Activated B cell treated with CpG ODN at 0.5 μM for 24 hours (primary cell): ENCODE data around the gene IDI2. TPM values are rescaled to one million over a fixed set of nuclear protein-coding genes. Genes with fewer than 3 reads are reported as not detected.
"Not testable (repeated sequence)": the region's sequence is repeated elsewhere in the genome, so short reads cannot be mapped to it uniquely, and the experiment has no call there.

ENCODE experiments used
- ATAC-seq: fragments of 200-7000 bp; cut with Tn5 transposase; one replicate; pipeline ENCODE4 v1.10.0; 2021; ENCODE audit warnings: low read depth, mild to moderate bottlenecking, moderate library complexity
- CTCF ChIA-PET: fragments of 350-600 bp; sonication (Branson Sonifier 250); formaldehyde crosslinking; loops from one replicate; lab custom pipeline; 2021; ENCODE audit warnings: antibody characterized with exemption; lab: Charles Lee
- POLR2A ChIA-PET: fragments of 350-600 bp; sonication (Branson Sonifier 250); formaldehyde crosslinking; loops from one replicate; lab custom pipeline; 2021; ENCODE audit warnings: antibody characterized with exemption; lab: Charles Lee
- DNase-seq: peaks from one replicate; pipeline ENCODE4 v3.0.0; 2022
- H3K27ac Mint-ChIP-seq: one replicate; pipeline ENCODE4 v1.8.0; 2020; ENCODE audit warnings: mixed read lengths
- H3K27me3 Mint-ChIP-seq: one replicate; pipeline ENCODE4 v1.8.0; 2021; ENCODE audit warnings: mixed read lengths
- H3K36me3 Mint-ChIP-seq: one replicate; pipeline ENCODE4 v1.8.0; 2021; ENCODE audit warnings: low read depth, mixed read lengths
- H3K4me1 Mint-ChIP-seq: one replicate; pipeline ENCODE4 v1.8.0; 2021; ENCODE audit warnings: mixed read lengths
- H3K4me3 Mint-ChIP-seq: one replicate; pipeline ENCODE4 v1.8.0; 2020; ENCODE audit warnings: mild to moderate bottlenecking, mixed read lengths
- H3K9me3 Mint-ChIP-seq: one replicate; pipeline ENCODE4 v1.8.0; 2020; ENCODE audit warnings: mixed read lengths
- CTCF ChIP-seq: fragments of 200-600 bp; IDR thresholded peaks from one replicate; pipeline ENCODE4 v1.8.0; 2022; ENCODE audit warnings: antibody characterized with exemption, mild to moderate bottlenecking
- intact Hi-C: fragments of 100-400 bp; cut with micrococcal nuclease; formaldehyde crosslinking; loops from one replicate; pipeline ENCODE4 v1.15.1; 2024
- total RNA-seq: library from RNA; stranded (reverse); gene quantifications from 2 replicates; pipeline ENCODE4 v1.2.3, GENCODE V29; 2022

Gene IDI2
- total RNA-seq, 1 donor from 2014 or later: not detected

- CTCF ChIA-PET: no interaction called here
- no peak for TF ChIP-seq CTCF
- H3K4me3 Mint-ChIP-seq: no peak overlapping the region
- POLR2A ChIA-PET: interaction anchor here (1.0 kb wide), 1 partner anchor 29 kb away, joined by 3 read pairs; the partner anchor contains the start of gene IDI1
- no peaks in the 10 kb centered on the region for H3K4me1 Mint-ChIP-seq
- no peaks in the 10 kb centered on the region for H3K9me3 Mint-ChIP-seq
- H3K36me3 Mint-ChIP-seq: peaks cover 52% of the 10 kb centered on the region
- intact Hi-C loops: no loop called here
- no peak overlapping the region for H3K27ac Mint-ChIP-seq
- ATAC-seq (no peak), DNase-seq (no peak)
- H3K27me3 Mint-ChIP-seq: no peaks in the 10 kb centered on the region
Measured at GRCh38 chr10:1020460-1020859, 5.2 kb downstream of the IDI2 start.

- TF ChIP-seq CTCF: no peak
- no peaks in the 10 kb centered on the region for H3K27me3 Mint-ChIP-seq
- ChIA-PET POLR2A (no interaction called here), CTCF (no interaction called here)
- H3K9me3 Mint-ChIP-seq: no peaks in the 10 kb centered on the region
- H3K27ac Mint-ChIP-seq: no peak overlapping the region
- no peak for ATAC-seq
- H3K4me3 Mint-ChIP-seq: no peak overlapping the region
- intact Hi-C loops: no loop called here
- peaks cover 57% of the 10 kb centered on the region for H3K36me3 Mint-ChIP-seq
- no peaks in the 10 kb centered on the region for H3K4me1 Mint-ChIP-seq
- DNase-seq: no peak
Measured at GRCh38 chr10:1019362-1019761, 6.3 kb downstream of the IDI2 start.

- H3K27ac Mint-ChIP-seq: no peak overlapping the region
- no peaks in the 10 kb centered on the region for H3K4me1 Mint-ChIP-seq
Measured at GRCh38 chr10:1015688-1016087, 10.0 kb downstream of the IDI2 start.

GRCh38 chr10:1011696-1012095 is 14.0 kb downstream of the IDI2 start:
- Mint-ChIP-seq H3K9me3 (no peaks in the 10 kb centered on the region), H3K27ac (no peak overlapping the region), H3K36me3 (peaks cover 87% of the 10 kb centered on the region), H3K4me3 (no peak overlapping the region), H3K4me1 (no peaks in the 10 kb centered on the region), H3K27me3 (no peaks in the 10 kb centered on the region)
- TF ChIP-seq CTCF: no peak
- intact Hi-C loops: no loop called here
- DNase-seq (no peak), ATAC-seq (no peak)
- POLR2A ChIA-PET: no interaction called here
- CTCF ChIA-PET: no interaction called here

More at GRCh38 chr10:1015688-1016087, 10.0 kb downstream of the IDI2 start:
- Mint-ChIP-seq H3K4me3 (no peak overlapping the region), H3K9me3 (no peaks in the 10 kb centered on the region), H3K36me3 (peaks cover 90% of the 10 kb centered on the region), H3K27me3 (no peaks in the 10 kb centered on the region)
- POLR2A ChIA-PET: no interaction called here
- CTCF ChIA-PET: no interaction called here
- ATAC-seq: no peak
- no peak for TF ChIP-seq CTCF
- intact Hi-C loops: no loop called here
- no peak for DNase-seq

- no peak for DNase-seq
- ChIA-PET CTCF (no interaction called here), POLR2A (no interaction called here)
- TF ChIP-seq CTCF: no peak
- no peak for ATAC-seq
- no peaks in the 10 kb centered on the region for H3K27me3 Mint-ChIP-seq
- H3K4me3 Mint-ChIP-seq: no peak overlapping the region
- no peaks in the 10 kb centered on the region for H3K4me1 Mint-ChIP-seq
- H3K36me3 Mint-ChIP-seq: peaks cover 87% of the 10 kb centered on the region
- H3K9me3 Mint-ChIP-seq: no peaks in the 10 kb centered on the region
- no peak overlapping the region for H3K27ac Mint-ChIP-seq
- intact Hi-C loops: no loop called here
Measured at GRCh38 chr10:1010703-1011102, 15.0 kb downstream of the IDI2 start.

GRCh38 chr10:1009947-1010346 is 15.7 kb downstream of the IDI2 start:
- intact Hi-C loops, H3K27me3 Mint-ChIP-seq, ATAC-seq, H3K4me1 Mint-ChIP-seq, H3K4me3 Mint-ChIP-seq, H3K27ac Mint-ChIP-seq, CTCF ChIA-PET, DNase-seq, POLR2A ChIA-PET, H3K9me3 Mint-ChIP-seq: not testable (repeated sequence)
- peaks cover 93% of the 10 kb centered on the region for H3K36me3 Mint-ChIP-seq
